DND-41 (cell line): ENCODE results near the gene ZNF490.

Experiments used
- ATAC-seq: fragments of 200-7000 bp; cut with Tn5 transposase; 3 replicates; pipeline ENCODE4 v1.9.1; 2021; ENCODE audit warnings: low read depth; ENCODE audit not compliant: insufficient read depth
- DNase-seq: peaks from one replicate; pipeline ENCODE4 v3.0.0-alpha.2; 2020
- H2AFZ ChIP-seq: 2 replicates; pipeline ENCODE4 v1.6.0; 2012; ENCODE audit warnings: low read depth, low read length
- H3K27ac ChIP-seq: 2 replicates; pipeline ENCODE4 v1.5.1; 2012; ENCODE audit warnings: low read length, inconsistent platforms
- H3K27me3 ChIP-seq: fragments of 200-600 bp; sonication (generic); 2 replicates; pipeline ENCODE4 v1.6.0; 2012; ENCODE audit warnings: low read length, mild to moderate bottlenecking, inconsistent platforms; ENCODE audit not compliant: insufficient read depth, poor library complexity
- H3K36me3 ChIP-seq: 2 replicates; pipeline ENCODE4 v1.5.1; 2012; ENCODE audit warnings: low read length, inconsistent platforms; ENCODE audit not compliant: insufficient read depth
- H3K4me1 ChIP-seq: 2 replicates; pipeline ENCODE4 v1.5.1; 2012; ENCODE audit warnings: mild to moderate bottlenecking, low read length; ENCODE audit not compliant: insufficient read depth
- H3K4me2 ChIP-seq: 2 replicates; pipeline ENCODE4 v1.6.0; 2012; ENCODE audit warnings: mild to moderate bottlenecking, moderate library complexity, low read length, inconsistent platforms; ENCODE audit not compliant: insufficient read depth
- H3K4me3 ChIP-seq, 2 experiments: fragments of 200-600 bp in 1 of 2; shearing (Covaris generic) in 1 of 2; 2 replicates each; pipeline ENCODE4 v1.5.1; 2012 to 2016; ENCODE audit warnings: inconsistent platforms in 2 of 2, low read length in 2 of 2, mild to moderate bottlenecking in 2 of 2, low read depth in 1 of 2, moderate library complexity in 1 of 2
- H3K79me2 ChIP-seq: 2 replicates; pipeline ENCODE4 v1.6.0; 2012; ENCODE audit warnings: low read length, inconsistent platforms; ENCODE audit not compliant: insufficient read depth
- H3K9ac ChIP-seq: 2 replicates; pipeline ENCODE4 v1.6.0; 2012; ENCODE audit warnings: low read depth, mild to moderate bottlenecking, inconsistent platforms, low read length, moderate library complexity
- H3K9me3 ChIP-seq: 2 replicates; pipeline ENCODE4 v1.5.1; 2012; ENCODE audit warnings: low read length, moderate library complexity, mild to moderate bottlenecking, inconsistent platforms; ENCODE audit not compliant: insufficient read depth, severe bottlenecking
- H4K20me1 ChIP-seq: 2 replicates; pipeline ENCODE4 v1.6.0; 2012; ENCODE audit warnings: low read length; ENCODE audit not compliant: insufficient read depth
- EZH2 ChIP-seq: IDR thresholded peaks from 3 replicates; pipeline ENCODE4 v1.6.1; 2012; ENCODE audit warnings: borderline replicate concordance, low read depth, mild to moderate bottlenecking, moderate library complexity, low read length, inconsistent platforms; ENCODE audit not compliant: severe bottlenecking
- TF ChIP-seq, protein P1 (sequence below): IDR thresholded peaks from 2 replicates; pipeline ENCODE4 v1.5.1; 2012; ENCODE audit warnings: borderline replicate concordance, low read length, moderate library complexity, mild to moderate bottlenecking; ENCODE audit not compliant: poor library complexity, severe bottlenecking; ENCODE audit errors: extremely low read depth

Gene ZNF490

DNA sequence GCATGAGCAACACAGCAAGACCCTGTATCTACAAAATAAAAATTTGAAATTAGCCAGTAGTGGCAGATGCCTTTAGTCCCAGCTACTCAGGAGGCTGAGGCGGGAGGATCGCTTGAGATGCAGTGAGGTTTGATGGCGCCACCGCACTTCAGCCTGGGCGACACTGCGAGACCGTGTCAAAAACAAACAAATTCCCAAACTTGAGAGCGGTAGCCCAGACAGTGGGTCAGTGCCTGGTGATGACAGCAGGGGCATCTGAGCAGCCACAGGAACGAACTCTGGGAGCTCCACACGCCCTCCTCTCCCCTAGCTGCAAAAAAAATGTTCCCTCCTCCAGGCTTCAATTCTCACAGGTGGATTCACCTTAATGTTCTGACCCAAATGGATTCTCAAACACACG lies 14.1 kb downstream of the ZNF490 start:
- TF ChIP-seq EZH2 = no peak
- TF ChIP-seq, protein P1, sequence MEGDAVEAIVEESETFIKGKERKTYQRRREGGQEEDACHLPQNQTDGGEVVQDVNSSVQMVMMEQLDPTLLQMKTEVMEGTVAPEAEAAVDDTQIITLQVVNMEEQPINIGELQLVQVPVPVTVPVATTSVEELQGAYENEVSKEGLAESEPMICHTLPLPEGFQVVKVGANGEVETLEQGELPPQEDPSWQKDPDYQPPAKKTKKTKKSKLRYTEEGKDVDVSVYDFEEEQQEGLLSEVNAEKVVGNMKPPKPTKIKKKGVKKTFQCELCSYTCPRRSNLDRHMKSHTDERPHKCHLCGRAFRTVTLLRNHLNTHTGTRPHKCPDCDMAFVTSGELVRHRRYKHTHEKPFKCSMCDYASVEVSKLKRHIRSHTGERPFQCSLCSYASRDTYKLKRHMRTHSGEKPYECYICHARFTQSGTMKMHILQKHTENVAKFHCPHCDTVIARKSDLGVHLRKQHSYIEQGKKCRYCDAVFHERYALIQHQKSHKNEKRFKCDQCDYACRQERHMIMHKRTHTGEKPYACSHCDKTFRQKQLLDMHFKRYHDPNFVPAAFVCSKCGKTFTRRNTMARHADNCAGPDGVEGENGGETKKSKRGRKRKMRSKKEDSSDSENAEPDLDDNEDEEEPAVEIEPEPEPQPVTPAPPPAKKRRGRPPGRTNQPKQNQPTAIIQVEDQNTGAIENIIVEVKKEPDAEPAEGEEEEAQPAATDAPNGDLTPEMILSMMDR = no peak
- no peak overlapping the region for H3K27ac ChIP-seq
- H3K4me1 ChIP-seq = no peaks in the 10 kb centered on the region
- DNase-seq (no peak), ATAC-seq (no peak)
- H3K36me3 ChIP-seq = peaks cover 19% of the 10 kb centered on the region
- H3K4me2 ChIP-seq = no peak overlapping the region
- no peaks in the 10 kb centered on the region for H4K20me1 ChIP-seq
- no peak overlapping the region for H3K9ac ChIP-seq
- H3K27me3 ChIP-seq = no peaks in the 10 kb centered on the region
- no peak overlapping the region for H2AFZ ChIP-seq
- H3K4me3 ChIP-seq = no peak overlapping the region
- H3K79me2 ChIP-seq = 0 out of 2 replicates have a peak, but pooled peaks cover 2% of the 10 kb centered on the region
- no peaks in the 10 kb centered on the region for H3K9me3 ChIP-seq

DNA sequence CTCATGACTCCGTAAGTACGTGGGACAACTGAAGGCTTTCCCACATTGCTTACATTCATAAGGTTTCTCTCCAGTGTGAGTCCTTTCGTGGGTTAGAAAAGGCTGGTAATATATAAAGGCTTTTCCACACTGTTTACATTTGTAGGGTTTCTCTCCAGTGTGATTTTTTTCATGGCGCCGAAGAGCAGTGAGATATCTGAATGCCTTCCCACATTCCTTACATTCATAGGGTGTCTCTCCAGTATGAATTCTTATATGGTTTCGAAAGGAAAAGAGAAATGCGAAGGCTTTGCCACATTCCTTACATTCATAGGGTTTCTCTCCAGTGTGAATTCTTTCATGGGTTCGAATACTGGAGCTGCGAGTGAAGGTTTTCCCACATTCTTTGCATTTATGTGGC lies 29.5 kb downstream of the ZNF490 start:
- ATAC-seq = no peak
- TF ChIP-seq EZH2 = no peak
- TF ChIP-seq, protein P1 = no peak
- H3K4me3 ChIP-seq = no peak overlapping the region
- no peaks in the 10 kb centered on the region for H3K9me3 ChIP-seq
- no peaks in the 10 kb centered on the region for H3K79me2 ChIP-seq
- H3K27me3 ChIP-seq = no peaks in the 10 kb centered on the region
- peaks cover 41% of the 10 kb centered on the region for H3K36me3 ChIP-seq
- no peak for DNase-seq
- no peak overlapping the region for H3K9ac ChIP-seq
- no peak overlapping the region for H2AFZ ChIP-seq
- no peak overlapping the region for H3K27ac ChIP-seq
- H3K4me2 ChIP-seq = no peak overlapping the region
- no peaks in the 10 kb centered on the region for H4K20me1 ChIP-seq
- no peaks in the 10 kb centered on the region for H3K4me1 ChIP-seq

DNA sequence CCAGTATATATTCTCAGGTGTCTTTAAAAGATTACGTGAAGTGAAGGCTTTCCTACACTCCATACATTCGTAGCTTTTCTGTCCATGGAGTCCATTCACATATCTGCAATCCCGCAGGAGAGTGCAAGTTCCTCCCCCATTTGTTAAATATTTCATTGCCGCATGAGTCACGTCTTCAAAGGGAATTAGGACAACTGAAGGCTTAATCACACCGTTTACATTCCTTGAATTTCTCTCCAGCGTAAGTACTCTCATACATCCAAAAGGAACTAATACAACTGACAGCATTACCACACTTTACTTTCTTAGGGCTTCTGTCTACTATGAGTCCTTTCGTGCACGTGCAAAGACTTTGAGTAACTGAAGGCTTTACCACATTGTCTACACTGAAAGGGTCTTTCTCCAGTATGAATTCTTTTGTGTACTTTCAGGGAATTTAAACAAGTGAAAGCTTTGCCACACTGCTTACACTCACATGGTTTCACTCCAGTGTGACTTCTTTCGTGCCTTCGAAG lies 30.4 kb downstream of the ZNF490 start:
- Histone ChIP-seq H3K27ac (no peak overlapping the region), H3K79me2 (no peaks in the 10 kb centered on the region), H3K4me3 (no peak overlapping the region), H3K4me2 (no peak overlapping the region), H3K4me1 (no peaks in the 10 kb centered on the region), H3K9ac (no peak overlapping the region), H3K9me3 (no peaks in the 10 kb centered on the region), H3K36me3 (peaks cover 41% of the 10 kb centered on the region), H3K27me3 (no peaks in the 10 kb centered on the region), H4K20me1 (no peaks in the 10 kb centered on the region), H2AFZ (no peak overlapping the region)
- ATAC-seq (no peak), DNase-seq (no peak)
- no peak for TF ChIP-seq EZH2
- TF ChIP-seq, protein P1 = no peak

DNA sequence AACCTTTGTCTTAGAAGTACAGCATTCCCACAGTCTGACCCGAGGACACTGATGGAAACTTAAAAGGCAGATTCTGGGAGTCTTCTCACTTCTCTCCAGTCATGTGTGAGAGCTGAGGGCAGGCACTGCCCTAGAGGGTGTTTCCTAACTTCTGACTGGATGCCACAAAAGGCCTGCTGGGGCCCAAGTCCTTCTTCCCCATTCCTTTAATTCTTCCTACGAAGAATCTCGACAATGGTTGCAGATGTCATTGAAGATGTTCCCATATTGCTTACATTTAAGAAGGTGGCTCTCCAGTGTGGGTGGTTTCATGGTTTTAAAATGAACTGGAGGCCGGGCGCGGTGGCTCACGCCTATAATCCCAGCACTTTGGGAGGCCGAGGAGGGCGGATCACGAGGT lies 32.0 kb downstream of the ZNF490 start:
- TF ChIP-seq, protein P1 = no peak
- no peak for TF ChIP-seq EZH2
- H2AFZ ChIP-seq = no peak overlapping the region
- H3K36me3 ChIP-seq = peaks cover 41% of the 10 kb centered on the region
- H3K79me2 ChIP-seq = no peaks in the 10 kb centered on the region
- DNase-seq (no peak), ATAC-seq (no peak)
- H3K27me3 ChIP-seq = no peaks in the 10 kb centered on the region
- no peak overlapping the region for H3K4me3 ChIP-seq
- H3K9ac ChIP-seq = no peak overlapping the region
- H3K27ac ChIP-seq = no peak overlapping the region
- H3K4me1 ChIP-seq = no peaks in the 10 kb centered on the region
- H3K4me2 ChIP-seq = no peak overlapping the region
- H4K20me1 ChIP-seq = no peaks in the 10 kb centered on the region
- H3K9me3 ChIP-seq = no peaks in the 10 kb centered on the region
